HG03520 (cell line): ENCODE measurements around the gene ZNF608.

Experiments
- ATAC-seq: cut with Tn5 transposase; IDR thresholded peaks from one replicate; pipeline ENCODE4 v1.9.1; 2021; ENCODE audit warnings: mild to moderate bottlenecking, moderate library complexity; ENCODE audit not compliant: unreplicated experiment

The ZNF608 gene, protein sequence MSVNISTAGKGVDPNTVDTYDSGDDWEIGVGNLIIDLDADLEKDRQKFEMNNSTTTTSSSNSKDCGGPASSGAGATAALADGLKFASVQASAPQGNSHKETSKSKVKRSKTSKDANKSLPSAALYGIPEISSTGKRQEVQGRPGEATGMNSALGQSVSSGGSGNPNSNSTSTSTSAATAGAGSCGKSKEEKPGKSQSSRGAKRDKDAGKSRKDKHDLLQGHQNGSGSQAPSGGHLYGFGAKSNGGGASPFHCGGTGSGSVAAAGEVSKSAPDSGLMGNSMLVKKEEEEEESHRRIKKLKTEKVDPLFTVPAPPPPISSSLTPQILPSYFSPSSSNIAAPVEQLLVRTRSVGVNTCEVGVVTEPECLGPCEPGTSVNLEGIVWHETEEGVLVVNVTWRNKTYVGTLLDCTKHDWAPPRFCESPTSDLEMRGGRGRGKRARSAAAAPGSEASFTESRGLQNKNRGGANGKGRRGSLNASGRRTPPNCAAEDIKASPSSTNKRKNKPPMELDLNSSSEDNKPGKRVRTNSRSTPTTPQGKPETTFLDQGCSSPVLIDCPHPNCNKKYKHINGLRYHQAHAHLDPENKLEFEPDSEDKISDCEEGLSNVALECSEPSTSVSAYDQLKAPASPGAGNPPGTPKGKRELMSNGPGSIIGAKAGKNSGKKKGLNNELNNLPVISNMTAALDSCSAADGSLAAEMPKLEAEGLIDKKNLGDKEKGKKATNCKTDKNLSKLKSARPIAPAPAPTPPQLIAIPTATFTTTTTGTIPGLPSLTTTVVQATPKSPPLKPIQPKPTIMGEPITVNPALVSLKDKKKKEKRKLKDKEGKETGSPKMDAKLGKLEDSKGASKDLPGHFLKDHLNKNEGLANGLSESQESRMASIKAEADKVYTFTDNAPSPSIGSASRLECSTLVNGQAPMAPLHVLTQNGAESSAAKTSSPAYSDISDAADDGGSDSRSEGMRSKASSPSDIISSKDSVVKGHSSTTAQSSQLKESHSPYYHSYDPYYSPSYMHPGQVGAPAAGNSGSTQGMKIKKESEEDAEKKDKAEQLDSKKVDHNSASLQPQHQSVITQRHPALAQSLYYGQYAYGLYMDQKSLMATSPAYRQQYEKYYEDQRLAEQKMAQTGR (N-terminal part only)

GRCh38 chr5:124745928-124746915, at the start of gene ZNF608:
Gene ZNF608 (minus strand): TSS chr5:124746639. CDS start chr5:124744989, 1,650 bp downstream.
- ATAC-seq, result no peak

- ATAC-seq, result no peak
Measured at GRCh38 chr5:124795829-124796228, 49.4 kb upstream of the ZNF608 start.

- no peak for ATAC-seq
Measured at GRCh38 chr5:124790895-124791732, 44.7 kb upstream of the ZNF608 start.

GRCh38 chr5:124790301-124790894, 44.0 kb upstream of the ZNF608 start:
- ATAC-seq, result no peak

DNA sequence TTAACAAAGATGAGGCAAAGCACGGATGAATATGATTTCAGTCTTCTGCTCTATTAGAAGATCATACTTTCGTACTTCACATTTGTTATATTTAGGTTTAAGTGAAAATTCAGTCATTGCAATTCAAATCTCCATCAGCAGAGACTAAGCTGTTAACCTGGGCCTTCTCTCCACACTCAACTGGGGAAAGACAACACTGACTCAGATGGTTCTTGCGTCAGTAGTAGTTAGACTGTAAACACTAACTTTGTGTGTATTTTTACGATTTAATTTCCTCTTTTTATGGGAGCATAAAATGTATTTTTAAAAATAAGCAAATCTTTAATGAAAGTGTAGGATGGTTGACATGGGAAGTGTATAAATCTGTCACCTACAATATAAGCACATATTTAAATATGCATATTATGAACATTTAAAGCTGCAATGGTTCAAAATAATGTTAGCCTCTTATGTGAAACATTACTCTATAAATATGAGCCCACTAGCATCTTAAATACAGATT, 42.7 kb upstream of the ZNF608 start:
- ATAC-seq, result no peak

DNA sequence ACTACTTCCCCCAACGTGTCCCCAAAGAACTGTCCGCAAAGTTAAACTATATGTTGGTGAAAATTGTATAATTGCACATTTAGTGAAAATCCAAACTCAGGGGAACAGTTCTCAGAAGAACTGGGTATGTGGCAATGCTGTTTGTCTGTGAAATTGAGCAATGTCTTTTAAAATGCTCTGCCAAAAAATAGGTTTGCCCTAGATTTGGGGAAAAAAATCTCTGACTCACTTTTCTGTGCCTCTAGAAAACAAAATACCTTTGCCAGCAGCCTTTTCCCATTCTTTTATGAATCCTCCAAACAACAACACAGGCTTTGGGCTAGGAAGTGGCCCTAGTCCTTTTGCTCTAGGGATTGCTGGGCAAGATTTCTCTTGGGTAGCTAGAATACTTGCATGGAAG, 37.4 kb upstream of the ZNF608 start:
- no peak for ATAC-seq

DNA sequence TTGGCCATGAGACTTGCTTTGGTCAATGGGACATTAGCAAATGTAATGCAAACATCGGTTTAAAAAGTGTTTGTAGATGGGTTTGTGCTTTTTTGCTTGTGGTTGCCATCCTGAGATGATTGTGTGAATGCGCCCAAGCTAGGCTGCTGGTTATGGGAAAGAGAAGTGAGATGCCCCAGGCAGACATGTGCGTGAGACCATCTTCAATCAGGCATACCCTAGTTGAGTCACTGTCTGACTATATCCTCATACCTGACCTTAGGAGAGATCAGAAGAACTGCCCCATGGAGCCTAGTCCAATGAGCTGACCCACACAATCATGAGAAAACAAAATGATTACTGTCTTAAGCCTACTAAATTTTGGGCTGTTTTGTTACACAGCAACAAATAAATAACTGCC, 36.8 kb upstream of the ZNF608 start:
- ATAC-seq, result no peak

DNA sequence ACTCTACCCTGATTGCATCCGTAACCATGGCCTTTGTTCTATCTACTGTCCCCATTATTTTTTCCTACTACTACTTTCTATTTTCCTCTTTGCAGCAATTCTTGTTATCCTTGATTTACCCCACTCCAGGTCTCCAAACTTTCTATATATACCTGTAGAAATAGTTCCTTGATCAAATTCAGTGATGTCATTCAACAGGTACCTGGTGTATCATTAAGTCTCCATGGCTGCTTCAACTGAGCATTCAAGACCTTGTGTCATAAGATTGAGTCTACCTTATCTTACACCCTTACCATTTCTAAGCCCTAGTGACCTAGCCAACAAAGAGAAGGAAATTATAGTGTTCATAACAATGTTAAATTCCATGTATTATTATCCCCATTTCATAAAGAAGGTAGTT, 35.8 kb upstream of the ZNF608 start:
- no peak for ATAC-seq

DNA sequence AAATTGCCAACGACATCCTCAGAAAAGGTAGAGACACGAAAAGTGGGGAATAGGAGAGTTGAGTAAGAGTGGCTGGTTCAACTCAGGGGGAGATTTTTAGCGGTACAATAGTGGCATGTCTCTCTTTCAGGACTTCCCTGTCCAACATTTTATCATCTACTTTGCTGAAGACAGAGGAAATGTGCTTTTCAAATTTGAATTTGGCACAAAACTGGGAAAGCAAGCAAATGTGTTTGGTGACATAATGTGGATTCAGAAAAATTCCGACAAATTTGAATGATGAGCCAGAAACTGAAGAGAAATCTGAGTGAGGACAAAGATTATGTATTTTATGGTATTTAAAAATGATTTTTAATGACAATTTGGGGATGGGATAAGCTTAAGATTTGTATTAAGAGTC, 33.6 kb upstream of the ZNF608 start:
- ATAC-seq, result no peak

DNA sequence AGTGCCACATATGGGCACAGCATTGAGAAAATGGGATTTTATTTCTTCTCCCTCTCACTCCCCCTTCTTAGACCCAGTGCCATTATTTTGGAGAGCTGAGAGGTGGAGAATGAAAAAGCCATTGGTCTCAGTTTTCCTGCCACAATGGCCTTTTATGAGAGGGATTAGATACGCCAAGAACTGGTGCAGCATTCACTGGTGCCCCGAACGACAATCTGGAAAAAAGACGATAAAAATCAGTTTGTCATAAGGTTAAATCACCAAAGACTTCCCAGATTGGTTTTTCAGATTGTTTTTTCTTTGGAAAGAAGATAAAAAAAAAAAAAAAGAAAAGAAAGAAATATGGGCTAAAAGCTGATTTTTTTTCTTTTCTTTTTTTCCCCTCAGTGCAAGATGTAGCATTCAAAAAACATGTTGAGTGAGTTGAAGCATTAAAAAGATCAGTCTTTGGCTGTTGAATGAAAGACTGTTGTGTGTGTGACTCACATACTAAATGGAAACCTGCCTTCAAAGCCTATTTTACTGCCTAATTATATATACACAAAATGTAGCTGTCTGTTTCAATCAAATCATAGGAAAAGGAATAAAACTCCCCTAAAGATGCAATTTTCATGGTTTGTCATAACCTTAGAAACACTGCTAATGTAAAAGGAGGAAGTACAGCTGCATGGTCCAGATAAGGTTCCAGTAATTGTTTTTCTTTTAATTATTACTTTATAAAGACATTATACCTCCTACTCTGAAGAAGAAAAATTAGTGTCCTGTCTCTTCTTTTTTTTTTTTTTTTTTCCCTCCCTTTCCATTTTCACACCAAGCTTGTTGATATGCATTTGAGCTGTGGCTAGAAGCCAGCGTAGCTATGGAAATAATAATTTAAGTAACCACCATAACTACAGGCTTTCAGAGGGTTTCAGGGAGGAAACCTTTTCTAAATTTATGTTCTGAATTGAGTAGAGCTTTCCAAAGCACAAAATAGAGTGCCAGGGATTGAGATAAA, 27.2 kb upstream of the ZNF608 start:
- no peak for ATAC-seq

- no peak for ATAC-seq
Measured at GRCh38 chr5:124772457-124773200, 26.2 kb upstream of the ZNF608 start.

GRCh38 chr5:124771761-124772160, 25.3 kb upstream of the ZNF608 start:
- ATAC-seq, result no peak

- ATAC-seq, result no peak
Measured at GRCh38 chr5:124764992-124765611, 18.7 kb upstream of the ZNF608 start.

- no peak for ATAC-seq
Measured at GRCh38 chr5:124764585-124764984, 18.1 kb upstream of the ZNF608 start.

- no peak for ATAC-seq
Measured at GRCh38 chr5:124761010-124761409, 14.6 kb upstream of the ZNF608 start.

DNA sequence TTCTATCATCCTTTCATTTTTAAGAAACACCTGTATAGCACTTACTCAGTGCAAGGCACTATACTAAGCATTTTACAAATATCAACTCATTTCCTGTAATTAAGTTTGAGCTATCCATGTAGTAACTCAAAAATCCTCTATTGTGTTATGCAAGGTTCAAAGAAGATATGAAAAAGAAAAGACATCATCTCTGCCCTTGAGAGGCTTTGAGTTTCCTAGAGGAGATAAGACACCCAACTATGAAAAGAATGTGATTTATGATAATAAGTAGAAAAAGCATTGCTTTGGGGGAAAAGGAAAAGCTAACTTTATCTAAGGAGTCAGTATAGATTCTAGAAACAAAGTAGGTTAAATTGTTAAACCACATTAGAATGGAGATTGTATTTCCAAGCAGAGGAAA, 14.2 kb upstream of the ZNF608 start:
- no peak for ATAC-seq
